ENCODE measurements around the gene LRP11. TPM values are rescaled to one million over a fixed set of nuclear protein-coding genes. Genes with fewer than 3 reads are reported as not detected.

Gene LRP11
- total RNA-seq, 1 donor from 2014 or later: 129 TPM

- Histone ChIP-seq H3K27me3 (ENCODE audit: control insufficient read depth, insufficient read depth, low read length) (no peaks in the 10 kb centered on the region), H3K36me3 (ENCODE audit: control insufficient read depth, insufficient read depth, low read length) (no peaks in the 10 kb centered on the region), H3K4me3 (ENCODE audit: low read depth, low read length) (no peak overlapping the region)
- TF ChIP-seq CTCF (IDR thresholded peaks at IDR 0.05; ENCODE audit: insufficient read depth, low read length, severe bottlenecking): no peak
- DNase-seq (ENCODE audit: low read depth) (no peak), FAIRE-seq (no peak)
Measured at GRCh38 chr6:149806127-149806526, 58.0 kb downstream of the LRP11 start.

- DNase-seq (ENCODE audit: low read depth) (no peak), FAIRE-seq (no peak)
- Histone ChIP-seq H3K27me3 (ENCODE audit: control insufficient read depth, insufficient read depth, low read length) (no peaks in the 10 kb centered on the region), H3K36me3 (ENCODE audit: control insufficient read depth, insufficient read depth, low read length) (peaks cover 5% of the 10 kb centered on the region), H3K4me3 (ENCODE audit: low read depth, low read length) (no peak overlapping the region)
- TF ChIP-seq CTCF (IDR thresholded peaks at IDR 0.05; ENCODE audit: insufficient read depth, low read length, severe bottlenecking): no peak
Measured at GRCh38 chr6:149783551-149783950, 80.6 kb downstream of the LRP11 start.

- no peak for TF ChIP-seq CTCF (IDR thresholded peaks at IDR 0.05; ENCODE audit: insufficient read depth, low read length, severe bottlenecking)
- Histone ChIP-seq H3K27me3 (ENCODE audit: control insufficient read depth, insufficient read depth, low read length) (no peaks in the 10 kb centered on the region), H3K4me3 (ENCODE audit: low read depth, low read length) (no peak overlapping the region), H3K36me3 (ENCODE audit: control insufficient read depth, insufficient read depth, low read length) (peaks cover 5% of the 10 kb centered on the region)
- DNase-seq (ENCODE audit: low read depth) (no peak), FAIRE-seq (no peak)
Measured at GRCh38 chr6:149782337-149782736, 81.8 kb downstream of the LRP11 start.

- no peaks in the 10 kb centered on the region for H3K27me3 ChIP-seq (ENCODE audit: control insufficient read depth, insufficient read depth, low read length)
- peaks cover 5% of the 10 kb centered on the region for H3K36me3 ChIP-seq (ENCODE audit: control insufficient read depth, insufficient read depth, low read length)
- FAIRE-seq (no peak), DNase-seq (ENCODE audit: low read depth) (no peak)
- H3K4me3 ChIP-seq (ENCODE audit: low read depth, low read length): no peak overlapping the region
- TF ChIP-seq CTCF (IDR thresholded peaks at IDR 0.05; ENCODE audit: insufficient read depth, low read length, severe bottlenecking): no peak
Measured at GRCh38 chr6:149781715-149782114, 82.4 kb downstream of the LRP11 start.

- FAIRE-seq (no peak), DNase-seq (ENCODE audit: low read depth) (no peak)
- no peaks in the 10 kb centered on the region for H3K27me3 ChIP-seq (ENCODE audit: control insufficient read depth, insufficient read depth, low read length)
- H3K4me3 ChIP-seq (ENCODE audit: low read depth, low read length): no peak overlapping the region
- no peak for TF ChIP-seq CTCF (IDR thresholded peaks at IDR 0.05; ENCODE audit: insufficient read depth, low read length, severe bottlenecking)
- peaks cover 5% of the 10 kb centered on the region for H3K36me3 ChIP-seq (ENCODE audit: control insufficient read depth, insufficient read depth, low read length)
Measured at GRCh38 chr6:149779644-149779963, 84.6 kb downstream of the LRP11 start.

GRCh38 chr6:149777624-149778023 lies 86.5 kb downstream of the LRP11 start:
- Histone ChIP-seq H3K27me3 (ENCODE audit: control insufficient read depth, insufficient read depth, low read length) (no peaks in the 10 kb centered on the region), H3K4me3 (ENCODE audit: low read depth, low read length) (no peak overlapping the region), H3K36me3 (ENCODE audit: control insufficient read depth, insufficient read depth, low read length) (peaks cover 1% of the 10 kb centered on the region)
- TF ChIP-seq CTCF (IDR thresholded peaks at IDR 0.05; ENCODE audit: insufficient read depth, low read length, severe bottlenecking): no peak
- DNase-seq (ENCODE audit: low read depth) (no peak), FAIRE-seq (no peak)
